GM12874 (cell line): Measurements from ENCODE around the gene SLC34A2.

Experiments
- CTCF ChIP-seq: IDR thresholded peaks from 2 replicates; pipeline ENCODE4 v1.5.1; 2011; ENCODE audit warnings: low read depth, mild to moderate bottlenecking, control low read depth, low read length, moderate library complexity; ENCODE audit not compliant: insufficient read depth

Gene SLC34A2

GRCh38 chr4:25666031-25666630, 10.5 kb downstream of the SLC34A2 start:
- TF ChIP-seq CTCF = no peak

- TF ChIP-seq CTCF = no peak
Observed at GRCh38 chr4:25667931-25668557, 12.4 kb downstream of the SLC34A2 start.

GRCh38 chr4:25670991-25671390, 15.3 kb downstream of the SLC34A2 start:
- TF ChIP-seq CTCF = no peak

- TF ChIP-seq CTCF = no peak
Observed at GRCh38 chr4:25672756-25673155, 17.1 kb downstream of the SLC34A2 start.

GRCh38 chr4:25674386-25674785, 18.7 kb downstream of the SLC34A2 start:
- no peak for TF ChIP-seq CTCF

- TF ChIP-seq CTCF = no peak
Observed at GRCh38 chr4:25676221-25676620, 20.6 kb downstream of the SLC34A2 start.

GRCh38 chr4:25677157-25677556, 21.5 kb downstream of the SLC34A2 start:
- TF ChIP-seq CTCF = no peak
